CD4-positive, alpha-beta T cell treated with Interleukin-15 for 4 hours (primary cell): ENCODE measurements around the gene STMN3.
A peak's percentile ranks its signal among the peaks of the same experiment; 100 is the strongest.

Experiments used
- DNase-seq: peaks from one replicate; pipeline ENCODE4 v3.0.0-alpha.2; 2020; ENCODE audit warnings: low spot score

STMN3 gene

GRCh38 chr20:63612276-63612931 lies 40.8 kb downstream of the STMN3 start:
- DNase-seq, result no peak

DNA sequence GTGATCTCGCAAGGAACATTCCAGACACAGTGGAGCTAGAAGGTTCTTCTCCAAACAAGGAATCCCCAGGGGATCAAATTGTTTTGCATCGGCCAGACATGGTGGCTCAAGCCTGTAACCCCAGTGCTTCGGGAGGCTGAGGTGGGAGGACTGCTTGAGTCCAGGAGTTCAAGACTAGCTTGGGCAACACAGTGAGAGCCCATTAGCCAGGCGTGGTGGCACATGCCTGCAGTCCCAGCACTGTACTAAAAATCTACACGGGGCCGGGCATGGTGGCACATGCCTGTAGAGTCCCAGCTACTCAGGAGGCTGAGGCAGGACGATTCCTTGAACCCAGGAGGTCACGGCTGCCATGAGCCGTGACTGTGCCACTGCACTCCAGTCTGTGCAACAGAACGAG lies 41.6 kb downstream of the STMN3 start:
- no peak for DNase-seq

- no peak for DNase-seq
These were observed 42.4 kb downstream of the STMN3 start for GRCh38 chr20:63610581-63611435.

- no peak for DNase-seq
These were observed 46.5 kb downstream of the STMN3 start for GRCh38 chr20:63606686-63607085.

GRCh38 chr20:63602321-63602720 lies 50.9 kb downstream of the STMN3 start:
- DNase-seq, result no peak

DNA sequence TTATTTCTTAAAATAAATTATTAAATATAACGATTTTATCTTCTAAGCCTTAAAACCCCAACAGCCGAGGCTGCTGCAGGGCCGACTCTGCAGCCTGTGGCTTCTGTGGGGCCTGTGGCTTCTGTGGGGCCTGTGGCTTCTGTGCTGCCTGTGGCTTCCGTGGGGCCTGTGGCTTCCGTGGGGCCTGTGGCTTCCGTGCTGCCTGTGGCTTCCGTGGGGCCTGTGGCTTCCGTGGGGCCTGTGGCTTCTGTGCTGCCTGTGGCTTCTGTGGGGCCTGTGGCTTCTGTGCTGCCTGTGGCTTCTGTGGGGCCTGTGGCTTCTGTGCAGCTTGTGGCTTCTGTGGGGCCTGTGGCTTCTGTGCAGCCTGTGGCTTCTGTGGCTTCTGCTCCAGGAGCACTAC lies 51.5 kb downstream of the STMN3 start:
- peak; percentile 31 for DNase-seq

DNA sequence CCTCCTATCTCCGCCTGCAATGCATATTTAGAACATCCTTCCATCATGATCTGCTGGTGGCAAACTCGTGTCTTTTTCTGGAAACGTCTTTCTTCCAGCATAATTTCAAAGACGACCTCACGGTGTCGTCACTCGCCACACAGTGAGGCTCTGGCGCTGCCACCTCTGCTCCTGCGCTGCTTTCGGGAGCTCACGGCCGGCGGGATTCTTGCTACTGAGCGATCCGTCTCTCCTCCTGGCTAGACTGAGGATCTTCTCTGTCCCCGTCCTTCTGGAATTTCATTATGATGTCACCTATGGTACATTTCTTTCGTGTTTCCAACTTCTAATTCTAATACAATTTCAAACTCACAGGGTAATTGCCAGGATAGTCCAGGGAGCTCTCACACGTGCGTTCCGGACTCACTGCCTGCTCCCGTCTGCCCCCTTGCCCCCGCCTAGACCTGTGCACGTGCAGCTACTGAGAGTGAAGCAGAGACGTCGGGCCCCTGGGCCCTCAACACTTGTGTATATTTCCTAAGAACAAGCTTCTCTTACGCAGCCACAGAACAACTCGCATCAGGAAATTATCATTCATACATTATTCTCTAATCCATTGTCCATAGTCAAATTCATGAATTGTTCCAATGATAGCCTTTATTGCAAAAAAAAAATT lies 53.7 kb downstream of the STMN3 start:
- no peak for DNase-seq

GRCh38 chr20:63598479-63599395 lies 54.5 kb downstream of the STMN3 start:
- DNase-seq, result no peak

- DNase-seq, result no peak
These were observed 55.4 kb downstream of the STMN3 start for GRCh38 chr20:63597651-63598478.

DNA sequence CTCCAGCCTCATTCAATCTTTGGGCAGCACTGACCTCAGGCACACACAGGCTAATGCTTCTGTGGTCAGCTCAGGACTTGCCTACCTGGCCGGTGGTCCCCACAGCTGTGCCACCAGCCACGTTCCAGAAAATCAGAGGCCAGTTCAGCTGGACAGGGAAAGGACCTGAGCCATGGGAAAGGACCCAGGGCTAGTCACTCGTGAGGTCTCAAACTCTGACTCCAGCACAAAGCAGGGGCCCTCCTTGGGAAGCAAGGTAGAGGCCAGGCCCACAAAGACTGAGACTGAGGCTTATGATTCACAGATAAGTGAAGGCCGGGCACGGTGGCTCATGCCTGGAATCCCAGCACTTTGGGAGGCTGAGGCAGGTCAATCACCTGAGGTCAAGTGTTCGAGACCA lies 56.8 kb downstream of the STMN3 start:
- no peak for DNase-seq

GRCh38 chr20:63595416-63596127 lies 57.7 kb downstream of the STMN3 start:
- no peak for DNase-seq

DNA sequence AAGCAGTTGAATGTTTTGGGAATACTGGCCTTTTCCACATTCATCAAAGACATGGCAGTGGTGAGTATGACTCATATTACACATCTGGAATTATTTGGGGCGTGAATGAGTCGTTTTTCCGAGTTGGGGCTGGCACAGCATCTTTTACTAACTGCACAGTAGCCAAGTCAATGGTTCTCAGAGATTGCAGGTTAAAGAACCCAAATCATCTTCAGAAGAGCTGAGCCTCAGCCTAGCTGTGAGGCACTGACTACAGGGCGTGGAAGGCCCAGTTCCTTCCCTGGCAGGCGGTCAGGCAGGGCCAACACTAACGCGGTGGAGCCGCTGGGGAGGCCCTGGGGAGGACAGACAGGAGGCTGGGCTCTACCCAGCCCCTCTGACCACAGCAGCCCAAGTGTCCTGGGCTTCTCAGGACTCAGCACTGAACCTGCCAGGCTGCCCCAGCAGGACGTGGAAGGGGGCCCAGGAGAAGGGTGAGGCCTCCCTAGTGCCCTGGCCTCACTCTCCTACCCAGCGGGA lies 59.1 kb downstream of the STMN3 start:
- no peak for DNase-seq

DNA sequence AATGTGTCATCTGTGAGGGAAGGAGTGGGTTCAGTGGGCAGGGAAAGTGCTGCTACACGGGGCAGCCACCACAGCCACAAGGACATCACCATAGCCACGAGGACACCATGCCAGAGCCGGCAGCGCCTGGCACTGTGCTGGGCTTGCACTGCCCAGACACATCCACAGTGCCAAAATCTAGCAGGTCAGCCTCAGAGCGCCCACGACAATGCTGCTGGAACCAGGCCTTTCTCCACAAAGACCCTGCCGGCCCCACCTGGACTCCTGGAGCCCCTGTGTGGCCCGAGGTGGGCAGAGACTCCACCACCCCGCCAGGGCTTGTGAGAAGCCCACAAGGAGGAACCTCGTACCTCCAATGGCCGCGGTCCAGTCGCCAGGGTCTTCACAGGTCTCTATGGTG lies 60.6 kb downstream of the STMN3 start:
- DNase-seq, result no peak

DNA sequence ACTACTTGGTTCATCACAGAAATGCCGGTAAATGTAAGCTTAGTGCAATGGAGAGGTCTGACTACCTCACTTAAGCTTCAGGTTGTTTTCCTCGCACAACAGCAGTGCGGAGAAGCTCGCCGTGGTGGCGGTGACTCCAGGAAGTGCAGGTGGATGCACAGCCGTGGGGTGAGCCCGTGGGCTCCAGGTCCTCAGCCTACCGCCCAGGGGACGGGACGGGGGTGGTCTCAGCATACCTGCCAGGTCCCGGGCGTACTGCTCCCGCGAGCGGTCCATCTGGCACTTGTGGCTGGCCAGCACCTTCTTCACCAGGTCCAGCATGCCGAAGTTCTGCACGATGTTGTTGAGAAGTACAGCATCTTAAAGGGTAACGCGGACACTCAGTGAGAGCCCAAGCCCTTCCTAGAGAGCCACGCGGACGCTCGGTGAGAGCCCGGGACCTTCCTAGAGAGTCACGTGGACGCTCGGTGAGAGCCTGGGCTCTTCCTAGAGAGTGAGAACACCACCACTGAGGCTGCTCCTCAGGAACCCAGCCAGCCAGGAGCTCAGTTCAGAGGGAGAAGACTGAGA lies 61.4 kb downstream of the STMN3 start:
- DNase-seq, result no peak

GRCh38 chr20:63591147-63591533 lies 62.1 kb downstream of the STMN3 start:
- no peak for DNase-seq

DNA sequence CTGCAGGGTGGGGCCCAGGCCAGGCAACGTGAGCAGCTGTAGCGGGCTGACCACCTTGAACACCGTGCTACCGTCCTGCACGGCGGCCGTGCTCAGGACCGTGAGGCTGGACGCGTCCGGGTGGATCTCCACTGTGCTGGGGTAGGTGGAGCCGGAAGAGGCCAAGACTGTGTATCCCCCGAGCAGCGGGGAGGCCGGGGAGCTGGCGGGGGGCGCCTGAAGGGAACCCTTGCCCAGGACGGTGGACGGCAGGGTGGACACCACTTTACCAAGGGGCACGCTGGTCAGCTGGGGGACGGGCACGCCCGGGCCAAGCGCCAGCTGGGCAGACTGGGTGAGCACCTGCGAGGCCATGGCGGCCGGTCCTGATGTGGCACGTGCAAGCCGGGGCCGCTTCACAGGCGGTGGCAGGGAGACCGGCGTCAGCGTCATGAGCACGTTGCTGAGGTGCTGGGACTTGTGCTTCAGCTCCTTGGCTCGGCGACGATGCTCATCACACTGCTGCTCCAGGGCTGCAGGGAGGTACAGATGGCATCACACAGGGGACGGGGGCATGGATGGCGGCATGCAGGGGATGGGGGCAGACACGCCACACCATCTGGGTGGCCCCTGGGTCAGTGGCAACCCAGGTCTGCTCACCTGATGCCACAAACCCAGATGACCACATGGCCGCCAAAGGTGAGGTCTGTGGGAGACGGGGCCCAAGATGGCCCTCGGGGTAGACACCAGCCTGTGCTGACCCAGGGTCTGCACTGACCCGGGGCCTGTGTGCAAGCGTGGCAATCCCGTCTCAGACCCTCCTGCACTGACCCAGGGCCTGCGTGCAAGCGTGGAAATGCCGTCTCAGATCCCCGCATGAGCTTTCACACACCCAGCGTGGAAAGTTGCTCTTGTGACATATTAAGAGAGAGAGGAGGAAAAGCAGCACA lies 62.7 kb downstream of the STMN3 start:
- no peak for DNase-seq
